Measurements from ENCODE around the gene EMC1. TPM values are rescaled to one million over a fixed set of nuclear protein-coding genes. Genes with fewer than 3 reads are reported as not detected.

The EMC1 gene
- polyA plus RNA-seq, 1 donor from 2014 or later: 75.3 TPM

GRCh38 chr1:19294638-19295037, 43.3 kb upstream of the EMC1 start:
- Histone ChIP-seq H3K36me3 (ENCODE audit: insufficient read depth, low read length) (peaks cover 5% of the 10 kb centered on the region), H3F3A (ENCODE audit: insufficient read depth, low read length, poor library complexity, severe bottlenecking) (no peaks in the 10 kb centered on the region), H3K27ac (ENCODE audit: low read length) (no peak overlapping the region), H3K9ac (ENCODE audit: low read length) (no peak overlapping the region), H3K4me3 (ENCODE audit: low read length) (no peak overlapping the region), H2AFZ (ENCODE audit: low read depth, low read length) (no peak overlapping the region), H4K20me1 (ENCODE audit: insufficient read depth) (no peaks in the 10 kb centered on the region), H3K4me2 (ENCODE audit: low read length) (no peak overlapping the region), H3K9me3 (ENCODE audit: low read length) (peaks cover 8% of the 10 kb centered on the region), H3K9me2 (ENCODE audit: insufficient read depth, low read length) (no peaks in the 10 kb centered on the region), H3K27me3 (ENCODE audit: insufficient read depth, low read depth, low read length) (no peaks in the 10 kb centered on the region), H3K79me2 (replicated peaks; ENCODE audit: insufficient read depth, low read length) (no peaks in the 10 kb centered on the region)
- TF ChIP-seq TAF1 (IDR thresholded peaks at IDR 0.05; ENCODE audit: low read depth) (no peak), RAD21 (conservative IDR thresholded peaks at IDR 0.05) (no peak), MXI1 (conservative IDR thresholded peaks at IDR 0.05; ENCODE audit: poor library complexity, severe bottlenecking) (no peak), CTCF (IDR thresholded peaks at IDR 0.05; ENCODE audit: poor library complexity, severe bottlenecking) (no peak), EZH2 (IDR thresholded peaks at IDR 0.05; ENCODE audit: borderline replicate concordance, insufficient read depth, low read length, poor library complexity, severe bottlenecking) (no peak), REST (IDR thresholded peaks at IDR 0.05; ENCODE audit: borderline replicate concordance) (no peak), SMC3 (conservative IDR thresholded peaks at IDR 0.05; ENCODE audit: poor library complexity) (no peak), EP300 (conservative IDR thresholded peaks at IDR 0.05; ENCODE audit: poor library complexity, severe bottlenecking) (no peak), POLR2AphosphoS5 (IDR thresholded peaks at IDR 0.05) (no peak)

GRCh38 chr1:19289244-19289643, 37.9 kb upstream of the EMC1 start:
- Histone ChIP-seq H2AFZ (ENCODE audit: low read depth, low read length) (no peak overlapping the region), H4K20me1 (ENCODE audit: insufficient read depth) (no peaks in the 10 kb centered on the region), H3K9me2 (ENCODE audit: insufficient read depth, low read length) (no peaks in the 10 kb centered on the region), H3K4me3 (ENCODE audit: low read length) (no peak overlapping the region), H3K27me3 (ENCODE audit: insufficient read depth, low read depth, low read length) (no peaks in the 10 kb centered on the region), H3K9me3 (ENCODE audit: low read length) (no peaks in the 10 kb centered on the region), H3F3A (ENCODE audit: insufficient read depth, low read length, poor library complexity, severe bottlenecking) (no peaks in the 10 kb centered on the region), H3K27ac (ENCODE audit: low read length) (no peak overlapping the region), H3K79me2 (replicated peaks; ENCODE audit: insufficient read depth, low read length) (no peaks in the 10 kb centered on the region), H3K4me2 (ENCODE audit: low read length) (no peak overlapping the region), H3K9ac (ENCODE audit: low read length) (no peak overlapping the region), H3K36me3 (ENCODE audit: insufficient read depth, low read length) (no peaks in the 10 kb centered on the region)
- TF ChIP-seq EZH2 (IDR thresholded peaks at IDR 0.05; ENCODE audit: borderline replicate concordance, insufficient read depth, low read length, poor library complexity, severe bottlenecking) (no peak), REST (IDR thresholded peaks at IDR 0.05; ENCODE audit: borderline replicate concordance) (no peak), RAD21 (conservative IDR thresholded peaks at IDR 0.05) (no peak), TAF1 (IDR thresholded peaks at IDR 0.05; ENCODE audit: low read depth) (no peak), EP300 (conservative IDR thresholded peaks at IDR 0.05; ENCODE audit: poor library complexity, severe bottlenecking) (no peak), POLR2AphosphoS5 (IDR thresholded peaks at IDR 0.05) (no peak), MXI1 (conservative IDR thresholded peaks at IDR 0.05; ENCODE audit: poor library complexity, severe bottlenecking) (no peak), CTCF (IDR thresholded peaks at IDR 0.05; ENCODE audit: poor library complexity, severe bottlenecking) (no peak), SMC3 (conservative IDR thresholded peaks at IDR 0.05; ENCODE audit: poor library complexity) (no peak)

Measured in neural cell (in vitro differentiated cells).